Measurements from ENCODE around the gene DDAH1.

DDAH1 gene

GRCh38 chr1:85334962-85335361 lies 130.0 kb downstream of the DDAH1 start:
- TF ChIP-seq, protein P1, sequence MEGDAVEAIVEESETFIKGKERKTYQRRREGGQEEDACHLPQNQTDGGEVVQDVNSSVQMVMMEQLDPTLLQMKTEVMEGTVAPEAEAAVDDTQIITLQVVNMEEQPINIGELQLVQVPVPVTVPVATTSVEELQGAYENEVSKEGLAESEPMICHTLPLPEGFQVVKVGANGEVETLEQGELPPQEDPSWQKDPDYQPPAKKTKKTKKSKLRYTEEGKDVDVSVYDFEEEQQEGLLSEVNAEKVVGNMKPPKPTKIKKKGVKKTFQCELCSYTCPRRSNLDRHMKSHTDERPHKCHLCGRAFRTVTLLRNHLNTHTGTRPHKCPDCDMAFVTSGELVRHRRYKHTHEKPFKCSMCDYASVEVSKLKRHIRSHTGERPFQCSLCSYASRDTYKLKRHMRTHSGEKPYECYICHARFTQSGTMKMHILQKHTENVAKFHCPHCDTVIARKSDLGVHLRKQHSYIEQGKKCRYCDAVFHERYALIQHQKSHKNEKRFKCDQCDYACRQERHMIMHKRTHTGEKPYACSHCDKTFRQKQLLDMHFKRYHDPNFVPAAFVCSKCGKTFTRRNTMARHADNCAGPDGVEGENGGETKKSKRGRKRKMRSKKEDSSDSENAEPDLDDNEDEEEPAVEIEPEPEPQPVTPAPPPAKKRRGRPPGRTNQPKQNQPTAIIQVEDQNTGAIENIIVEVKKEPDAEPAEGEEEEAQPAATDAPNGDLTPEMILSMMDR (IDR thresholded peaks at IDR 0.05) = no peak
- Histone ChIP-seq H3K4me3 (no peak overlapping the region), H3K27ac (no peak overlapping the region)
- no peak for DNase-seq (ENCODE audit: low spot score)

DNA sequence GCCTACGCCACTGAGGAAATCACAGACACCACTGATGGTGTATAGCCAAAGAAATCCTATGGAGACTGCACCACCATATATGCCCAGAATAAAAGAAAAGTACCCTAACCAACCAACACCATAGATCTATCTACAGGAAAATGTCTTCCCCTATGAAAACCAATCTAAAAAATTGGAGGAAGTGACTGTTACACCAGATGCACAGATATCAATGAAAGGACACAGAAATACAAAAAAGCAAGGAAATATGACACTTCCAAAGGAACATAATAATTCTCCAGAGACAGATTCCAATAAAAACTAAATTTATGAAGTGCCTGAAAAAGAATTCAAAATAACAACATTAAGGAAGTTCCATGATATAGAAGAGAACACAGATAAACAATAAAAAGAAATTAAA lies 131.8 kb downstream of the DDAH1 start:
- no peak overlapping the region for H3K27ac ChIP-seq
- H3K4me3 ChIP-seq = no peak overlapping the region
- TF ChIP-seq, protein P1 (IDR thresholded peaks at IDR 0.05) = no peak
- DNase-seq (ENCODE audit: low spot score) = no peak

- Histone ChIP-seq H3K4me3 (no peak overlapping the region), H3K27ac (no peak overlapping the region)
- TF ChIP-seq, protein P1 (IDR thresholded peaks at IDR 0.05) = no peak
Observed at GRCh38 chr1:85332575-85332974, 132.4 kb downstream of the DDAH1 start.

GRCh38 chr1:85330711-85331290 lies 134.2 kb downstream of the DDAH1 start:
- TF ChIP-seq, protein P1 (IDR thresholded peaks at IDR 0.05) = no peak
- H3K4me3 ChIP-seq = peak overlapping the region; percentile 18
- no peak for DNase-seq (ENCODE audit: low spot score)
- peak overlapping the region; percentile 25 to 81 for H3K27ac ChIP-seq

More at GRCh38 chr1:85332575-85332974, 132.4 kb downstream of the DDAH1 start:
- DNase-seq (ENCODE audit: low spot score) = no peak

- no peak for DNase-seq (ENCODE audit: low spot score)
- Histone ChIP-seq H3K4me3 (no peak overlapping the region), H3K27ac (peak overlapping the region; percentile 25 to 81)
- TF ChIP-seq, protein P1 (IDR thresholded peaks at IDR 0.05) = no peak
Observed at GRCh38 chr1:85330214-85330631, 134.7 kb downstream of the DDAH1 start.

DNA sequence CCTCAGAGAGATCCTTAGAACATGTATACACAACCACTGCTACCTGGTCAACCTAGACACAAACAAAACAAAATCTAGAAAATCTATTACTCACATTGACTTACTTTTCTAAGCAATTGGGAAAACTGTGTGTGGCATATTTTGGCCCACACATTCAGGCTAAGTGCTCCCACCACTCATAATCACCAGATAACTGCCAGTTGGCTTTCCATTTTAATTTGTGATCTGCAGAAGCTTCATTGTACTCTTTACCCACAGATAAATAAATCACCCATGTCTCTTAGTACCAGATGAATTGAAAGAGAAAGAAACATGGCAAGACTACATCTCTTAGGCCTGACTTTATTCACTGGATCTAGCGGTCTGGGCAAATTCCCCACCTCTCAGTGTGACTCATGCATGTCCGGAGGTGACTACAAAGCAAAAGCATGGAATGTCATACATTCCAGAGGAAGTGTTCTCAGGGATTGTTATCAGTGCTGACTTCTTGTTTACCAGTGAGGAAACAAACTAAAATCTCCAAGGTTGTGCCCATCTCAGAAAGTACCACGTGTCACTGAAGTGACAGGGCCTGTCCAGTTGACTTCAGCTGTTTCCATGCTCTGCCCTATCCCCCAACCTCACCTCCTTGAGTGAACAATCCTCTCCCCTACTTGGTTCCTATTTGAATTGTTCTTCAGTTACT lies 136.1 kb downstream of the DDAH1 start:
- TF ChIP-seq, protein P1 (IDR thresholded peaks at IDR 0.05) = no peak
- no peak for DNase-seq (ENCODE audit: low spot score)
- H3K27ac ChIP-seq = peak overlapping the region in 1 of 2 donors; percentile 74
- H3K4me3 ChIP-seq = no peak overlapping the region

DNA sequence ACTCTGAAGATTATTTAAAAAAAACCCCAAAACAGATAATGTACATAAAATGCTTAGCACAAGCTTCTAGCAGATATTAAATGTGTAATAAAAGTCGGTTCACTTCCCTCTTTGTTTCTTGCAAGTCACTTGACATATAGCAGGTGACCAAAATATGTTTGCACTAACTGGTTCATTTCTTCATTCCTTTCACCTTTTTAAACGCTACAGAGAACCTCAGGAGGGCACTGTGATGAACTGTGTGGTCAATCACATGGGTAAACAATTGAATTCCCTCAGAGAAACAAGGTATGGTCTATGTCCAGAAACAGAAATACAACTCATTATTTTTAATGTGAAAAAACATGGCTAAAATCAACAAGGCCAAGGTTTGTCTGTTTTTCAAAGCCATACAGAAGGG lies 137.2 kb downstream of the DDAH1 start:
- no peak for DNase-seq (ENCODE audit: low spot score)
- no peak overlapping the region for H3K27ac ChIP-seq
- H3K4me3 ChIP-seq = no peak overlapping the region
- TF ChIP-seq, protein P1 (IDR thresholded peaks at IDR 0.05) = no peak
